Measurements from ENCODE around the gene FIG4. TPM values are rescaled to one million over a fixed set of nuclear protein-coding genes. Genes with fewer than 3 reads are reported as not detected.

Gene FIG4
- total RNA-seq, 1 donor from 2014 or later = 15.2 TPM

DNA sequence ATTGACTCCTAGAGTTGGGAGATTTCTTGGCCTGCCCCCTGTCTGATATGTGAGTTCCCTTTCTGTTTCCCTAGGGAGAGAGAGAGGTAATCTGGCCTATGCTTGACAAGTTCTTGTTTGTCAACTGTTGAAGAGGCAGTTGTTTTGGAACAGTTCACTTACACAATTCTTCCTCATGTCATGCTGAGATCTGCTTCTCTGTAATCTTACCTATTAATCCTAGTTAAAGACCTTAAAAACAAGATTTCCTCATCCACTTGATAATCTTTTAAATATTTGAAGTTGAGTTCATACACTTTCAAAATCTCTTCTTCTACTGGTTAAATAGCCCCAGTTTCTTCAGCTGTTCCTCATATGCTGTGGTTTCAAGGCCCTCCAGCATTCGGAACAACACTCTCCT lies 89.9 kb downstream of the FIG4 start:
- no peak overlapping the region for H3K4me3 ChIP-seq
- H3K9me3 ChIP-seq = no peaks in the 10 kb centered on the region
- no peak for DNase-seq (ENCODE audit: extremely low spot score in 2 of 2)
- no peak overlapping the region for H3K27ac ChIP-seq
- peaks cover 0 to 14% of the 10 kb centered on the region in 2 donors for H3K36me3 ChIP-seq
- no peaks in the 10 kb centered on the region for H3K4me1 ChIP-seq
- intact Hi-C loops (cut with DNase I) = no loop called here
- TF ChIP-seq, protein P1, sequence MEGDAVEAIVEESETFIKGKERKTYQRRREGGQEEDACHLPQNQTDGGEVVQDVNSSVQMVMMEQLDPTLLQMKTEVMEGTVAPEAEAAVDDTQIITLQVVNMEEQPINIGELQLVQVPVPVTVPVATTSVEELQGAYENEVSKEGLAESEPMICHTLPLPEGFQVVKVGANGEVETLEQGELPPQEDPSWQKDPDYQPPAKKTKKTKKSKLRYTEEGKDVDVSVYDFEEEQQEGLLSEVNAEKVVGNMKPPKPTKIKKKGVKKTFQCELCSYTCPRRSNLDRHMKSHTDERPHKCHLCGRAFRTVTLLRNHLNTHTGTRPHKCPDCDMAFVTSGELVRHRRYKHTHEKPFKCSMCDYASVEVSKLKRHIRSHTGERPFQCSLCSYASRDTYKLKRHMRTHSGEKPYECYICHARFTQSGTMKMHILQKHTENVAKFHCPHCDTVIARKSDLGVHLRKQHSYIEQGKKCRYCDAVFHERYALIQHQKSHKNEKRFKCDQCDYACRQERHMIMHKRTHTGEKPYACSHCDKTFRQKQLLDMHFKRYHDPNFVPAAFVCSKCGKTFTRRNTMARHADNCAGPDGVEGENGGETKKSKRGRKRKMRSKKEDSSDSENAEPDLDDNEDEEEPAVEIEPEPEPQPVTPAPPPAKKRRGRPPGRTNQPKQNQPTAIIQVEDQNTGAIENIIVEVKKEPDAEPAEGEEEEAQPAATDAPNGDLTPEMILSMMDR (IDR thresholded peaks at IDR 0.05) = no peak
- TF ChIP-seq POLR2AphosphoS5 (IDR thresholded peaks at IDR 0.05; ENCODE audit: insufficient read depth in 1 of 2, low read depth in 1 of 2) = no peak
- no peak for TF ChIP-seq POLR2A (IDR thresholded peaks at IDR 0.05)
- no peaks in the 10 kb centered on the region for H3K27me3 ChIP-seq

DNA sequence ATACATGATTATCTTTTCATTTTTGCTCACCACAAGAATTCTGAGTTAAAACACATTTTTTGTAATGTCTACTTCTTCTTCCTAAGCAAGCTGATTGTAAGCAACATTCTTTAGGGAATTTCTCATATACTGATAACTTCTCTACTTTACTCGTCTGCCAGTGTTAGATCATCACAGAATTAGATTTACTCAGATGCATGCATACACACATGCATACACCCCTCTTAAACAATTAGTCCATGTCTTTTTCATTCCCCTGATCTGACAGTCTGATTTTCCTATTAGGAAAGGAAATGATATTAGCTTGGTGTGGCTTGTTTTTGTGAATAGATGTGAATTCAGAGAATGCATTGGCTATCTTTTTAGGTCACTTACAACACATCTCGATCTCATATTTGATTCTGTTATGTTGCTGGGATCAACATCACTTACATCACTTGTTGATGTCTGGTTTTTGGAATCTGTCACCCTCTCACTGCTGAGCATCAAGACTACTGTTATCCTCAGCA lies 91.4 kb downstream of the FIG4 start:
- intact Hi-C loops (cut with DNase I) = no loop called here
- Histone ChIP-seq H3K36me3 (peaks cover 0 to 17% of the 10 kb centered on the region in 2 donors), H3K27me3 (no peaks in the 10 kb centered on the region), H3K27ac (no peak overlapping the region), H3K9me3 (no peaks in the 10 kb centered on the region), H3K4me3 (no peak overlapping the region), H3K4me1 (no peaks in the 10 kb centered on the region)
- no peak for DNase-seq (ENCODE audit: extremely low spot score in 2 of 2)
- no peak for TF ChIP-seq POLR2AphosphoS5 (IDR thresholded peaks at IDR 0.05; ENCODE audit: insufficient read depth in 1 of 2, low read depth in 1 of 2)
- no peak for TF ChIP-seq POLR2A (IDR thresholded peaks at IDR 0.05)
- TF ChIP-seq, protein P1 (IDR thresholded peaks at IDR 0.05) = no peak

DNA sequence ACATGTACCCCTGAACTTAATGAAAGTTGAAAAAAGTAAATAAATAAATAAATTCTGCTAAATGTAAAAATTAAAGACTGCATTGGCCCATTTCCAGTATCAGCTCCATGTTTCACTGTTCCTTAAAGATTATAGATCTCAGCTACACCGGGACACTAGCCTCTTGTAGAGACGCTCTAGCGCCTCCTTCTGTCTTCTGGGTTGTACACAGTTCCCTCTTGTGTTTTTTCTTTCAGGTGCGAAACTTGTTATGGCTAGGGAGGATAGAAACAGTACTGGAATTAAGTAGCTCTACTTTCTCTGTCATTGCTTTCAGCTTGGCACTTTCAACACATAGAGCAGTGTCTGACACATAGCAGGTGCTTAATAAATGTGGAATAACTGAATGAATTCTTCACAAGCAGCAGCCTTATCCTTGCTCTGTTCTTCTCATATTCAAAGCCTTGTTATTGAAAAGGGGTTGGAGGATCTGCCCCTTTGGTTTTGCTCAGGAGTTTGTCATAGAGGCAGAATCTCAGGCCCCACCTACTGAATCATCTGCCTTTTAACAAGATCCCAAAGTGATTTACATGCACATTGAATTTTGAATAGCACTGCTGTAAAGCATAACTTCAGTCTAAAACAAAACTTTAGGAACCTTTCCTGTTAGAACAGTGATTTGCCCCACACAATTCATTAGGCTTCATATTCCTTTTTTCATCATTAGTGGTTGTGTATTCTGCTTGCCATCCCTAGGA lies 92.3 kb downstream of the FIG4 start:
- H3K4me3 ChIP-seq = no peak overlapping the region
- no peaks in the 10 kb centered on the region for H3K4me1 ChIP-seq
- no peaks in the 10 kb centered on the region for H3K9me3 ChIP-seq
- DNase-seq (ENCODE audit: extremely low spot score in 2 of 2) = no peak
- H3K27ac ChIP-seq = no peak overlapping the region
- intact Hi-C loops (cut with DNase I) = no loop called here
- H3K27me3 ChIP-seq = no peaks in the 10 kb centered on the region
- peaks cover 0 to 11% of the 10 kb centered on the region in 2 donors for H3K36me3 ChIP-seq
- TF ChIP-seq POLR2AphosphoS5 (IDR thresholded peaks at IDR 0.05; ENCODE audit: insufficient read depth in 1 of 2, low read depth in 1 of 2) (no peak), POLR2A (IDR thresholded peaks at IDR 0.05) (no peak)
- TF ChIP-seq, protein P1 (IDR thresholded peaks at IDR 0.05) = no peak

DNA sequence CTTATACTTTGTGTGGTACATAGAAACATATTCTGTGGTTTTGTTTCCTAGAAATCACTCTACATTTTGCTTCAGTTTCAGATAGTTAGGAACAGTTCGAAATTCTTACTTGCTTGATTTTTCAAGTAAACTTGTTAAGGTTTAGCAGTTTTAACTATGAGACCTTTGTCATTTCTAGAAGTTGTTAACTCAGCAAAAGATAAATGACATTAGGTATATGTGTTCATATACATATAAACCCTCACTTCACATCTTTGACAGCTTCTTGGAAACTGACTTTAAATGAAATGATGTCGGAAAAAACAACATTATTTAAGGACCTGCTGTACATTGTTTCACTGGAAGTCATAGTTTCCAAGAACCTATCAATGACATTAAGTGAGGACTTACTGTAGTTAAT lies 96.2 kb downstream of the FIG4 start:
- no peak overlapping the region for H3K4me3 ChIP-seq
- H3K27me3 ChIP-seq = no peaks in the 10 kb centered on the region
- no peak overlapping the region for H3K27ac ChIP-seq
- TF ChIP-seq, protein P1 (IDR thresholded peaks at IDR 0.05) = no peak
- no peak for TF ChIP-seq POLR2A (IDR thresholded peaks at IDR 0.05)
- TF ChIP-seq POLR2AphosphoS5 (IDR thresholded peaks at IDR 0.05; ENCODE audit: insufficient read depth in 1 of 2, low read depth in 1 of 2) = no peak
- intact Hi-C loops (cut with DNase I) = no loop called here
- H3K9me3 ChIP-seq = no peaks in the 10 kb centered on the region
- DNase-seq (ENCODE audit: extremely low spot score in 2 of 2) = no peak
- peaks cover 0 to 11% of the 10 kb centered on the region in 2 donors for H3K36me3 ChIP-seq
- H3K4me1 ChIP-seq = no peaks in the 10 kb centered on the region

DNA sequence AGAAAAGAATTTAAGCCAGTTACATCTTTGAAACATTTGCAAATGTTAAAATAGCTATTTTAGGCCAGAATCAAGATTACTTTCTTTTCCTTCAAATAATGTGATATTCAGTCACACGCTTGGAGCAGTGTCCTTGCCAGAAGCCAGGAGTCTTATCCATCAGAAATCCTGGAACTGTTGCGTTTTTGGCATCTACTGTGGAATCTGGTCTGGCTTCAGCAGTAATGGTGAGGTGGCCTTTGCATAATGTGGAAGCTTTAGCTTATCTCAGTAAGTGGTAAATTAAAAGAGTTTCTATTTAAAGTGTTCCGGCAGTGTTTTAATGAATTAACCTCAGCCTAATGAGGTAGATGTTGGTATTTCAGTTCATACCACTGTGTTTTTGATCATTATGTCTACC lies 97.6 kb downstream of the FIG4 start:
- peaks cover 0 to 11% of the 10 kb centered on the region in 2 donors for H3K36me3 ChIP-seq
- H3K4me1 ChIP-seq = peaks cover 7% of the 10 kb centered on the region
- no peaks in the 10 kb centered on the region for H3K27me3 ChIP-seq
- H3K27ac ChIP-seq = no peak overlapping the region
- no peak overlapping the region for H3K4me3 ChIP-seq
- TF ChIP-seq POLR2A (IDR thresholded peaks at IDR 0.05) = no peak
- TF ChIP-seq POLR2AphosphoS5 (IDR thresholded peaks at IDR 0.05; ENCODE audit: insufficient read depth in 1 of 2, low read depth in 1 of 2) = no peak
- TF ChIP-seq, protein P1 (IDR thresholded peaks at IDR 0.05) = no peak
- DNase-seq (ENCODE audit: extremely low spot score in 2 of 2) = no peak
- no peaks in the 10 kb centered on the region for H3K9me3 ChIP-seq
- intact Hi-C loops (cut with DNase I) = no loop called here

All from vagina (tissue), 2 donors.